TTC549 (cell line): Measurements from ENCODE around the gene EVPLL.
"Not testable (repeated sequence)": the region's sequence is repeated elsewhere in the genome, so short reads cannot be mapped to it uniquely, and the experiment has no call there.

Experiments used
- FAIRE-seq: peaks from 2 replicates; lab custom pipeline; 2012; peaks lifted over from hg19 to GRCh38; lab: Jason Lieb, UNC

The EVPLL gene

GRCh38 chr17:18379246-18380146 is 1.9 kb downstream of the EVPLL start:
- FAIRE-seq: no peak

GRCh38 chr17:18380471-18381157 is 3.0 kb downstream of the EVPLL start:
- no peak for FAIRE-seq

GRCh38 chr17:18381158-18381952 is 3.8 kb downstream of the EVPLL start:
- FAIRE-seq: no peak

DNA sequence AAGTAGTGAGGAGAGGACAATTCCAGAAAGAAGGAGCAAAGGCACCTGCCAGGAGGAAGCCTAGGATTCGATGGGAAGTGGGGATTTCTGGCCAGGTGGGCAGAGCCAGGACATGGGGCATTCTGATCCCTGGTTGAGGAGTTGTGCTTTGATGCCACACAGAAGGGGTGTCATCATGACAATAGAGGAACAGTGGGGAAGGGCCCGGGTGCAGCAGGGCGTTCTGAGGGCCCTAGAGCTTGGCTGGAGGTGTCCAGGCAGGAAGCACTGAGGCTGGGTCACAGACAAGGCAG is 4.3 kb downstream of the EVPLL start:
- FAIRE-seq: no peak

GRCh38 chr17:18382441-18383078 is 5.0 kb downstream of the EVPLL start:
- no peak for FAIRE-seq

DNA sequence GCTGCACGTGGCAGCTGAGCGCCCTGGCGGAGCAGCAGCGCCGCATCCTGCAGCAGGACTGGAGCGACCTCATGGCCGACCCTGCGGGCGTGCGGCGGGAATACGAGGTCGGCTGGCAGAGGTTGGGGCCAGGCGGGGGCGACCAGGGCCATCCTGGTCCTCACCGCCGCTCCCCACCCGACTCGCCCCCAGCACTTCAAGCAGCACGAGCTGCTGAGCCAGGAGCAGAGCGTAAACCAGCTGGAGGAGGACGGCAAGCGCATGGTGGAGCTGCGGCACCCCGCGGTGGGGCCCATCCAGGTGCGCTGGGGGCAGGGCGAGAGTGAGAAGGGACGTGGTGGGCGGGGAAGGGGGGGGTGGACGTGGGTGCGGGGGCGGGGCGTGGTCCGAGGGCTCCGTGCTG is 5.5 kb downstream of the EVPLL start:
- FAIRE-seq: not testable (repeated sequence)

GRCh38 chr17:18384271-18384670 is 6.7 kb downstream of the EVPLL start:
- not testable (repeated sequence) for FAIRE-seq

DNA sequence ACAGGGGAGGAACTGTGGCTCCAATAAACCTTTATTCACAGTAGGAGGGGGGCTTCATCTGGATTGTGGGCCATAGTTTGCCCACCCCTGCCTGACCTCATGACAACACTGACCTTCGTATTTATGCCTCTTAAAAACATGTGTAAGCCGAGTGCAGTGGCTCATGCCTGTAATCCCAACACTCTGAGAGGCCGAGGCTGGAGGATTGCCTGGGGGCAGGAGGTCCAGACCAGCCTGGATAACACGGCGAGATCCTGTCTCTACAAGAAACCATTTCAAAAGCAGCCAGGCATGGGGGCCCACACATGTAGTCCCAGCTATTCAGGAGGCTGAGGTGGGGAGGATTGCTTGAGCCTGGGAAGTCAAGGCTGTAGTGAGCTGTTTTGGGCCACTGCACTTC is 10.0 kb downstream of the EVPLL start:
- FAIRE-seq: not testable (repeated sequence)

DNA sequence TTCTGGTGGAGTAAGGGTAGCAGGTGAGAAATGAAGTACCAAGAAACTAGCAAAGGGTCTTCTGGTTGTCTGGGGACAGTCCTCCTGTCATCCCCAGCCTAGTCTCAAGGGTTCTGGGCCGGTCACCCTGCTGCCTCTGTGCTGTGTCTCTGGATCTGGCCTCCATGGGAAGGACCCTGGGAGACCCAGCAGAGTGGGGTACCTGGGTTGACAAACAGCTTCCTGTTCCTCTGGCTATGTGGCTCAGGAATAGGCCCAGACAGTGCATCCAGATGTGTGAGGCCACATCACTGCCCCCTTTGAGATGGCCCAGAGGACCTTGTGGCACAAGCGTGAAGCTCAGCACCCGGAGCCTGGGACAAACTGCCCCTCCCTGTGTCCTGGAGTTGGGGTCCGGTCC is 10.7 kb downstream of the EVPLL start:
- FAIRE-seq: not testable (repeated sequence)

- not testable (repeated sequence) for FAIRE-seq
Observed at GRCh38 chr17:18388728-18389127, 11.2 kb downstream of the EVPLL start.

DNA sequence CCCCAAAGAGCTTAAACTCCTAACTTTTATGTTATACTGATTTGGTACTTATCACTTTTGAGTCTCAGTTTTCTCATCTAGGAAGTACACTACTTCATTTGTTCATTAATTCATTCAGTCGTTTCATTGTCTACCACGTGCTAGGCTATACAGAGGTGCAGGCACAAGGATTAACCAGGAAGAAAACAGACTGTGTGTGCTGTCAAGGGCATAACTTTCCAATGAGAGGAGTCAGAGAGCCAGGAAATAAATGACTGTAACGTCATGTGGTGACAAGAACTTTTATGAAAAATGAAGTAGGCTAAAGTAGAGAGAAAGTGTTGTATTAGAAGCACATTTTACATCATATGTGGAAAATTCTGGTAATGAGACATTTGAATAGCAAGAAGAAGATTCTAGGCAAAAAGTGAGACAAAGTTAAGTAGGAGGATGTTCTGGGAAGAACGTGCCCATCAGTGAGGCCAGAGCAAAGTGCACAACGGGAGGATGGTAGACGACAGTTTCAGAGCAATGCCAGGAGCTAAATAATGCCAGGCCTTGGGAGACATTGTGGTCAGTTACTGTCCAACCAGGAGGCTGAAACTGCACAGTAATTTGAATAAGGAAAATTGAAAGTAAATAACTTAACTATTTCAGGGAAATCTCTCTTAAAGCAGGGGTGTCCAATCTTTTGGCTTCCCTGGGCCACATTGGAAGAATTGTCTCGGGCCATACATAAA is 24.5 kb downstream of the EVPLL start:
- not testable (repeated sequence) for FAIRE-seq

DNA sequence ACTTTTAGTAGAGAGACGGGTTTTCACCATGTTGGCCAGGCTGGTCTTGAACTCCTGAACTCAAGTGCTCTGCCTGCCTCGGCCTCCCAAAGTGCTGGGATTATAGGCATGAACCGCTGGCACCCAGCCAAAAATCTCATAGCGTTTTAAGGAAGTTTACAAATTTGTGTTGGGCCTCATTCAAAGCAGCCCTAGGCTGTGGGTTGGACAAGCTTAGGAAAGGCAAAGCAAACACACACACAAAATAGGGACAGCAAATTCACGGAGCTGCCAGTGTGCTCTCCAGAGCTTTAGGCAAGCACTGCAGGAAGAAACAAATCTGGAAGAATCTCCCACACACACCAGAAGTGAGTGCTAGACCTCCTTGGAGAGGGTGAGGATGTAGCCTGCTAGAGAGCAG is 25.6 kb downstream of the EVPLL start:
- FAIRE-seq: not testable (repeated sequence)

GRCh38 chr17:18403604-18404003 is 26.0 kb downstream of the EVPLL start:
- not testable (repeated sequence) for FAIRE-seq

GRCh38 chr17:18408906-18409305 is 31.3 kb downstream of the EVPLL start:
- FAIRE-seq: not testable (repeated sequence)

- not testable (repeated sequence) for FAIRE-seq
Observed at GRCh38 chr17:18409321-18409720, 31.7 kb downstream of the EVPLL start.

GRCh38 chr17:18410736-18411135 is 33.2 kb downstream of the EVPLL start:
- FAIRE-seq: not testable (repeated sequence)

DNA sequence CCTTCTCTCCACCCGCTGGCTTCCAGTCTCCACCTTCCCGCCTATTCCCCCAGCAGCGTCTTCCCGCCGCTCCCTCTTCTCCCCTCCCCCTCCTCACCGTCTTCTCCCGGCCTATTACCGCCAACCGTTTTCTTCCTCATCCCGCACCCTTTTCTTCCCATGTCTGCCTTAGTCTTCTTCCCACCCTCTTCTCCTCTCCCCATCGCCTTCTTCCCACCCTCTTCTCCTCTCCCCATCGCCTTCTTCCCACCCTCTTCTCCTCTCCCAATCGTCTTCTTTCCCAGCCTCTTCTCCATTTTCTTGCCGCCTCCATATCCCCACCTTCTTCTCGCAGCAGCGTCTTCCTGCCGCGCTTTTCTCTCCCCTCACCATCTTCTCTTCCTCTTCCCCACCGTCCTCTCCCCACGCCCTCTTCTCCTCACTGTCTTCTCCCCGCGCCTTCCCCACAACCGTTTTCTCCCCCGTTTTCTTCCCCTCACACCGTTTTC is 33.8 kb downstream of the EVPLL start:
- FAIRE-seq: not testable (repeated sequence)

- not testable (repeated sequence) for FAIRE-seq
Observed at GRCh38 chr17:18412001-18412538, 34.5 kb downstream of the EVPLL start.

- not testable (repeated sequence) for FAIRE-seq
Observed at GRCh38 chr17:18421521-18421920, 43.9 kb downstream of the EVPLL start.

DNA sequence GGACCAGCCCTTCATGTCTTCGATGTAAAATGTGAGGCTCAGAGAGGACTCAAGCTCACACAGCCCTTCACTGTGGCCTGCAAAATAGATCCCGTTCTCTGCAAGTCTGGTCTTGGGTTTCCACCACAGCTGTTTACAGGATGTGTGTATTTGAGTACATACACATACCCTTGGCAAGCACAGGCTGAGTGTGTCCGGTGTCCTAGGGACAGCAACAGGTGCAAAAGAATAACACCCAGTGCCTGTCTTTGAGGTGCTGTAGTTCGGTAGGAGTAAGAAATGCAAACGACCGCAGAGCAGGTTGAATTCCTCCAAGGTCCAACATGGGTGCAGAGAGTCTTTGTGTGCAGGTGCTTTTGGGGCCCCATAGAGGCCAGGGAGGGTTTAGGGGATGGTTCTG is 44.9 kb downstream of the EVPLL start:
- FAIRE-seq: not testable (repeated sequence)

DNA sequence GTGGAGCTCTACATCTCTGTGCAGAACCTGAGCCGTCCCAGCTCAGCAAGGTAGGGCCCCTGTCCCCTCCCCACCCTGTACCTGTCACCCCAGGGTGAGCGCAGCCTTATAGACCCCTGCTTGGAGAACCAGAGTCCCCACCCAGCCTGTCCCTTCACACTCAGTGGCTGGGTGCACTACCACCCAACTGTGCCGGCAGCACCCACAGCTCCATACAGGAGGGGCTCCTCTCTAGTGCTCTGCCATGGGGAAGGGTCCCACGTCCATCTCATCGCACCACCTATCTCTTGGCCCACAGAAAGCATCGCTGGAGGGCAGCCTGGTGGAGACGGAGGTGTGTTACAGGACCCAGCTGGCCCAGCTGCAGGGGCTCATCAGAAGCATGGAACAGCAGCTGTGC is 45.4 kb downstream of the EVPLL start:
- FAIRE-seq: not testable (repeated sequence)
